ENCODE results near the gene ELK4.

ELK4 gene, protein sequence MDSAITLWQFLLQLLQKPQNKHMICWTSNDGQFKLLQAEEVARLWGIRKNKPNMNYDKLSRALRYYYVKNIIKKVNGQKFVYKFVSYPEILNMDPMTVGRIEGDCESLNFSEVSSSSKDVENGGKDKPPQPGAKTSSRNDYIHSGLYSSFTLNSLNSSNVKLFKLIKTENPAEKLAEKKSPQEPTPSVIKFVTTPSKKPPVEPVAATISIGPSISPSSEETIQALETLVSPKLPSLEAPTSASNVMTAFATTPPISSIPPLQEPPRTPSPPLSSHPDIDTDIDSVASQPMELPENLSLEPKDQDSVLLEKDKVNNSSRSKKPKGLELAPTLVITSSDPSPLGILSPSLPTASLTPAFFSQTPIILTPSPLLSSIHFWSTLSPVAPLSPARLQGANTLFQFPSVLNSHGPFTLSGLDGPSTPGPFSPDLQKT

GRCh38 chr1:205631768-205632668 is at the start of gene ELK4:
Gene ELK4, minus strand, starts transcription at chr1:205632011. Its CDS starts 8,129 bp downstream, at chr1:205623882.
- DNase-seq: peak; percentile 100

DNA sequence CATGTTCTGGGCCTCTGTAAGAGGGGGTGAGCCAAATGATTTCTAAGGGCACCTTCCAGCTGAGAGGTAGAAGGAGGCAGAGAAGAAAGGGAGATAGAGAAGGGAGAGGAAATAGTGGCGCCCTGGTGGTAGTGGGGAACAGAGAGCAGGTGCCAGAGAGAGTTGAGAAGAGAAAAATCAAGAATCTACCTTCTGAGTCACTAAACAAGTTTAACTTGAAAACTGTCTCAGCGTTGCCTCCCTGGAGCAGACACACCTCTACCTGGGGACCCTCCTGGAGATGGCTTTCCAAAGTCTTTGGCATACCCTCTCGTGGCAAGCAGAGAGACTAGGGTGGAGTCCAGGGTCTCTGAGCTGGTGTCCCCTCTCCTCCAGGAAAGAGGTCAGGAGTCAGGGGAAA is 49.6 kb upstream of the ELK4 start:
- no peak for DNase-seq

- DNase-seq: peak; percentile 59
Measured at GRCh38 chr1:205680073-205680851, 48.5 kb upstream of the ELK4 start, which contains the start of gene SLC45A3. Gene SLC45A3, minus strand, starts transcription at chr1:205680509. Its CDS starts 15,853 bp downstream, at chr1:205664656.

DNA sequence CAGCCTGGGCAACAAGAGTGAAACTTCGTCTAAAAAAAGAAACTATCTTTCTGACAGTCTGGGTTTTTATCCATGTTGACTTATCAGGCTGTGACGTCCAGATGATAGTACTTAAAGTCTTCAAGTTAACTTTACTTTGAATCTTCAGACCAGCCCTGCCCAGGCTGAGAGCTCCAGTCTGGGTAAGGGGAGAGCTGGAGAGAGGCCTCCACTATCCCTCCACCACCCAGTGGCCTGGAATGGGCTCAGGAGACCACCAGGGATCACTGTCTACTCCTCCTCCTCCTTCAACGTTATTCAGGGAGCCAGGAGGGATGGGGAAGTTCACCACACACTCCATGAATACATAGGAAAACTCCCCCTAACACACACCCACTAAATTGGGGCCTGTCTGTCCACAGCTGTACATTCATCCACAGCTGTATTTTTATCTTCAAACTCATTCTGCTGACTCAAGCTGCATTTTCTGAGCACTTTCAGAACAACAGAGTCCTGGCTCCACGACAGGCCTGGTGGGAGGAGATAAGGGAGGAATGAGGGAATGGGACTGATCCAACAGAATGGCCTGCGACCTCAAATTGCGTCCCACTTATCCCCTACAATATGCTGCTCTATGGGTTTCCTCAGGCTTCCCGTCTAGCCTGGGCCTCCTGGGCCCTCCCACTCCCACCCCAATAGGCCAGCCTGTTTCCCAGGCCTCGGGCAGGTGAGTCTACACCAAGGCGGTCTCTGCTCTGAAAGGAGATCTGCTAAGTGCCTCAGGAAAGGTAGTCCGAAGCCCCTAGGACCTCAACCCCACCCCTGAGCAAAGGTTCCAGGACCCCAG is 46.7 kb upstream of the ELK4 start:
- no peak for DNase-seq

DNA sequence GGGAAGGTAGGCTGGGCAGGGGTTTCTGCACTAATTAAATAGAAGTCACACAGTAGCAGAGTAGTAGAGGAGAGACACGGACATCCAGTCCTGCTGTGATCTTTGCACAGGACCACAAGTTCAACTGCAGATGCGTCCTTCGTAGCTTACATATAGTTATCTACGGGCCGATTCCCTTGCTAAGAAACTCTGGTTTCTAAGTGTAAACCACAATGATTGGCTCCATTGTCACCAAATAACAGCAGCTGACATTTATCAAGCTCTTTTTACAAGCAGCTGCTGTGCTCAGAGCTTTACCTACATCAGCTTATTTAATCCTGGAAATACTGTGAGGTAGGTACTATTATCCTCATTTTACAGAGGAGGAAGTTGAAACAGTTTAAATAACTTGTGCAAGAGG is 45.4 kb upstream of the ELK4 start:
- no peak for DNase-seq

DNA sequence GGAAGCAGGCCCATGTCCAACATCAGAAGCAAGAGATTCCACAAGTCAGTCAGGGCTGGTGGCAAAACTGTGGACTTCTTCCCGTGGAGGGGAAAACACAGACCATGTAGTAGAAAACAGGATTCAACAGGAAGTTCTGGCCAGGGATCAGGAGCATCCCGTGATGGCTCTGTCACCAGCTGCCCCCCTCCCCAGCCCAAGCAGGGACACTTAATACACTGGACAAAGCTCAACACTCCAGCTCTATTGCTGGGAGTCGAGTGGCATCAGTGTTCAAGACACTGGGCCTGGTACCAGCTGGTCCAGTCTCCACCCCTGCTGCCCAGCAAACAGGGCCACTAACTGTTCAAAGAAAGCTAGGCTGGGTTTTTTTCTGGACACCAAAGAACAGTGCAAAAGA is 44.8 kb upstream of the ELK4 start:
- no peak for DNase-seq

- DNase-seq: no peak
Measured at GRCh38 chr1:205676002-205676401, 44.2 kb upstream of the ELK4 start.

- no peak for DNase-seq
Measured at GRCh38 chr1:205675247-205675646, 43.4 kb upstream of the ELK4 start.

DNA sequence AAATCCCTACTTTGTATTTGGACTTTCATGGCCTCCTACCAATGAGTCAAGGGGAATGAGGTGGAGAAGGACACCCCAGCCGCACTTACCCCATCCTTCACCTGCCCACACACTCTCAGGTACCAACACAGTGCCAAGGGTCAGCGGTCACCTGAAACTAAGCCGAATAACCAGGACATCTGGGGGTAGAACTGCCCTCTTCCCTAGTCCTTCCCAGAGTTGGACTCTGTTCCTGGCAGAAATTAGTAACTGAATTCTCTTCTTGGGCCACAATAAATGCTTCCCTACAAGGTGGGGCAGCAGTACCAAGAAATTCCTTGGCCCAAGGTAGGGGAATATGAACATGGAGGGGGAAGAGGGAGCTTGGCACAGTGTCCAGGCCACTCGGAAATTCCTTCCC is 41.2 kb upstream of the ELK4 start:
- no peak for DNase-seq

DNA sequence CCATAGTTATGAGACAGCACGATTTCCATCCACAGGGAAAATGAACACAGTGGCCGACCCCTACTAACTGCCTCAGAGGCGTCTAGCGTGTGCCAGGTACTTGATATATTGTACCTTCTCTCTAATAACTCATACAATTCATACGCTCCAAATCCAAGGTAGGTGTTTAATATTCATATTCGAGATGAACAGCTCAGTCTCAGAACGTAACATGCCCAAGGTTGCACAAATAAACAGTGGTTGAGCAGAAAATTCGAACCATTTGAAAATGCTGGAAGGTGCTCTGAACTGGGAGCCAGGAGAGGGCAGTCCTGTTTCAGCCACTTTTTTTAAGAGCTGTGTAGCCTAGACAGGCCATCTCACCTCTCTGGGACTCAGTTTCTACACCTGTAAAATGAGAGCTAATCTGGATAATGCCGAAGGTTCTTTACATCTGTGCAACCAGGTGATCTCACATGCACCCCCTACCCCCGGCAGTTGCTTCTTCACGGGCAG is 40.6 kb upstream of the ELK4 start:
- DNase-seq: no peak

- DNase-seq: no peak
Measured at GRCh38 chr1:205670611-205671430, 39.0 kb upstream of the ELK4 start.

GRCh38 chr1:205670150-205670446 is 38.3 kb upstream of the ELK4 start:
- no peak for DNase-seq

- DNase-seq: no peak
Measured at GRCh38 chr1:205669341-205670149, 37.7 kb upstream of the ELK4 start.

DNA sequence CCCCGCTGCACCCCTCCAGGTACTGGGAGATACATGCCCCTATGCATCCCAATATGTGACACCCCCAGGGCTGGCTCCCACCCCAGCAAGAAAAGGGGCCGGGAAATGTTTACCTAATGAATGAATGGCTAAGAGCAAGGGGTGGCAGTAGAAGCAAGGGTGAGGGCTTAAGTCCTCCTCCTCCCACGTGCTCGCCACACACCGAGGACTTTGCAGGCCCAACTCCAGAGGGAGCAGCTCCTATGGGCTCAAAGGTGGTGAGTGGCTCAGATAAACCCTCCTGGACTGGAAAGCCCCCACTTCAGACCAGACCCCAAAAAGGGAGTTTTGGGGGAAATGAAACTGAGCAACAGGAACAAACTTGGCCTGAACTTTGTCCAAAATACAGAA is 37.1 kb upstream of the ELK4 start:
- no peak for DNase-seq

DNA sequence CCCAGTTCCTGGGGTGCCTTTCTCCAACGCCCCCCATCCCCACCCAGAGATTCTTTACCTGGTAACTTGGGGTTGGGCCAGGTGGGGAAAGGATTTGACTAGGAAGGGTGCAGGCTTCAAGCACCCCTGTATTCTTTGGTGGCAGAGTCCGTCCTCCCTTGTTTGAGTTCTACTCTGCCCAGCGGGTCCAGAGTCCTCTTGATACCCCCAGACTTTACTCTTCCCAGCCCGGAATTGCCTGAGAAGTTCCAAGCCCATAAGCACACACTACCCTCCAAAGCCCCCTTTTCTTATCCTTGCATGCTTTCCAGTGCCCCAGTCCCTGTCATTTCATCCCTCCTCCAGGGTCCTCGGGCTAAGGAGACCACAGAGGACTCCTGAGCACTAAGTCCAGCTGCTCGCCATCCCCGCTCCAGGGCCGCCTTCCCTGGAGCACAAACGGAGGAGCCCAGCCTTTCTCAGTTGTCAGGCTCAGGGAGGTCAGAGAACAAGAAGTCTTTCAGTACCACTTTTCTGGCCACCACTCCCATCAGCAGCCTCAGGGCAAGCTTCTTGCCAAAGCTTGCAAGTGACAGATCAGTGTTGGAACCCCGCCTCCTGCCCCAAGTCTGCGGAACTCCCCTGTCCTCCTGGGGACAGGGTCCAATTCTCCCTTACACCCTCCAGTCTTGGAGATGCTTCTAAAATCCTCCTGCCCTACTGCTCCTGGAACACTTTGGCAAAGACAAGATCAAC is 36.3 kb upstream of the ELK4 start:
- no peak for DNase-seq

DNA sequence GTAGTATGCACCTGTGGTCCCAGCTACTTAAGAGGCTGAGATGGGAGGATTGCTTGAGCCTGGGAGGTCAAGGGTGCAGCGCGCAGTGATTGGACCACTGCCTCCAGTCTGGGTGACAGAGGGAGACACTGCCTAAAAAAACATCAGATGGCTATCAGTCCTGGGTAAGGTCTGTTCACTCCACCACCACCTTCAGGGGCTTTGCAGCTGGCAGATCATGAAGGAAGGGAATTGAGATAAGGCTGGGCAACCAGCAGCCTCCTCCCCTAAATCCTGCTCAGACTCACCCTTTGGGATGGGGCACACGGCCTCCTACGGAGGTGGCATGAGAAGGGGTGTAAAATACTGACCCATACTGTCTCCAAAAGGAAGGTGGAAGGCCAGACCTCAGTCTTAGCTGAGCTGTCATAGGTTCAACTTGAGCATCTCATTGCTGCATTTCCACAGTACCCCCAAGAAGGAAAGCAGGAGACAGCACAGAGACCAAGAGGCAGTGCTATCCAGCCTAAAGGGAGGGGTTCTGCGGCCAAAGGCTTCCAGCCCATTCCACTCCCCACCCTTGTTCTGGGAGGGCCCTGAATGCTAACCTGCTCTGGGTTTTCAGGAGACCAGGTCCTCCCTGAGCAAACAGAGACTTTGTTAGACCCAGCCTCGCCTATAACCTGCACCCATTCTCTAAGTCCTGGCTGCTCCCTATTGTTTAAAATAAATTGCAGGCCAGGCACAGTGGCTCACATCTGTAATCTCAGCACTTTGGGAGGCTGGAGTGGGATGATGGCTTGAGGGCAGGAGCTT is 34.8 kb upstream of the ELK4 start:
- DNase-seq: no peak

DNA sequence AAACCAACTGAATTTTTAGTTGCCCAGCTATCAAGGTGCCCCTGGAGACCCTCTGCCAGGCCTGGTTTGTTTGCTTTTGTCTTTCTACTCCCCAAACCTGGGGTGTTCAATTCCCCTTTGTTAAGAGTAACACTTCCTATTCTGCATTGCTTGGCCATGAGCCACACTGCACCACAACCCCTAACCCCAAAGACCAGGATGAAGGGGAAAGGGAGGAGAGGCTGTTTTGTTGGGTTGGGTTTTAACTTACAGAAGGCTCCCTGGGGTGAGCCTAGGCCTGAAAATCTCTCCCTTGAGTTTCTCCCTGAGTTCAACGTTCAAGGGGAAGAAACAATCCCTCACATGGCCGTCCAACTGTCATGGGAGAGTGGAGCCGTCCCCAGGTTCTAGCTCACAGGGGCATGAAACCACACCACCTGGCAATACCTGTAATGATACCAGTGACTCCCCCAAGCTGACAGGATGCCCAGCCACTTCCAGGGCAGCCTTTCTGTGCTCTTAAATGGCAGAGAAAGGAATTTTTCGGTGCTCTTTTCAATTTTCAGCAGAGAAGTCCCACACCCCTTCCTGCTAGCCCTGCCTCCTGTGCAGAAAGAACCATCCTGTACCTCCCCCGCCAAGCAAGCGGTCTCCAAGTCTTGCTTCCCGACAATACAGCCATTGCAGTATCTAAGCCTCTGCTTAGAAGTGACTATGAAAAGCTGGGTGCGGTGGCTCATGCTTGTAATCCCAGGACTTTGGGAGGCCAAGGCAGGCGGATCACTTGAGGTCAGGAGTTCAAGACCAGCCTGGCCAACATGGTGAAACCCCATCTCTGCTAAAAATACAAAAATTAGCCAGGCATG is 33.6 kb upstream of the ELK4 start:
- DNase-seq: no peak
